ENCODE results near the gene LCP2.

Gene LCP2

GRCh38 chr5:170319301-170319700 lies 21.7 kb upstream of the LCP2 start (continued):
- no peak for TF ChIP-seq OSR1 (CRISPR knock-in tag; IDR thresholded peaks at IDR 0.05)
- TF ChIP-seq ZFP3 (CRISPR knock-in tag; IDR thresholded peaks at IDR 0.05): no peak
- TF ChIP-seq ZFP30 (CRISPR knock-in tag; IDR thresholded peaks at IDR 0.05): no peak
- TF ChIP-seq PPARA (CRISPR knock-in tag; IDR thresholded peaks at IDR 0.05; ENCODE audit: borderline replicate concordance): no peak

DNA sequence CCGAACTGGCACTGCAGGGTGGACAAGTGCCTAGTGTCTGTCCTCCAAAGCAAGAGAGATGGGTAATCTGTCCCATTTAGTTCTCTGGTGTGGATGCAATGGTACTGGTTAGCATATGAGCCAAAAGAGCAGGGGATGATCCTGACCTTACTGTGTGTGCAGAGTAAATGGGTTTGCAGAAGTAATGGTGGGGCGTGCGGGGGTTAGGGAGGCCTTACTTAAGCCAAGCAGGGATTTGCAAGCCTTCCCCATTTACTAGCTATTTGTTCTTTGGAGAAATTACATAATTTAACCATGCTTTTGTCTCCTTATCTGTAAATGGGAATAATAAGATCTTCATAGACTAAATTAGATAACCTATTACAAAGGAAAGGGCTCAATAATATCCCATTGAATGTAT lies 19.9 kb upstream of the LCP2 start:
- no peak for ATAC-seq
- TF ChIP-seq RARB (CRISPR knock-in tag; IDR thresholded peaks at IDR 0.05): no peak
- TF ChIP-seq, protein P1, sequence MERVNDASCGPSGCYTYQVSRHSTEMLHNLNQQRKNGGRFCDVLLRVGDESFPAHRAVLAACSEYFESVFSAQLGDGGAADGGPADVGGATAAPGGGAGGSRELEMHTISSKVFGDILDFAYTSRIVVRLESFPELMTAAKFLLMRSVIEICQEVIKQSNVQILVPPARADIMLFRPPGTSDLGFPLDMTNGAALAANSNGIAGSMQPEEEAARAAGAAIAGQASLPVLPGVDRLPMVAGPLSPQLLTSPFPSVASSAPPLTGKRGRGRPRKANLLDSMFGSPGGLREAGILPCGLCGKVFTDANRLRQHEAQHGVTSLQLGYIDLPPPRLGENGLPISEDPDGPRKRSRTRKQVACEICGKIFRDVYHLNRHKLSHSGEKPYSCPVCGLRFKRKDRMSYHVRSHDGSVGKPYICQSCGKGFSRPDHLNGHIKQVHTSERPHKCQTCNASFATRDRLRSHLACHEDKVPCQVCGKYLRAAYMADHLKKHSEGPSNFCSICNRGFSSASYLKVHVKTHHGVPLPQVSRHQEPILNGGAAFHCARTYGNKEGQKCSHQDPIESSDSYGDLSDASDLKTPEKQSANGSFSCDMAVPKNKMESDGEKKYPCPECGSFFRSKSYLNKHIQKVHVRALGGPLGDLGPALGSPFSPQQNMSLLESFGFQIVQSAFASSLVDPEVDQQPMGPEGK (CRISPR knock-in tag; IDR thresholded peaks at IDR 0.05; ENCODE audit: borderline replicate concordance): no peak
- no peak for TF ChIP-seq ESRRG (CRISPR knock-in tag; IDR thresholded peaks at IDR 0.05)
- TF ChIP-seq ZNF8 (CRISPR knock-in tag; IDR thresholded peaks at IDR 0.05): no peak
- no peak for TF ChIP-seq ZC3H10 (CRISPR knock-in tag; IDR thresholded peaks at IDR 0.05)
- TF ChIP-seq ZFP3 (CRISPR knock-in tag; IDR thresholded peaks at IDR 0.05): no peak
- TF ChIP-seq, protein P2, sequence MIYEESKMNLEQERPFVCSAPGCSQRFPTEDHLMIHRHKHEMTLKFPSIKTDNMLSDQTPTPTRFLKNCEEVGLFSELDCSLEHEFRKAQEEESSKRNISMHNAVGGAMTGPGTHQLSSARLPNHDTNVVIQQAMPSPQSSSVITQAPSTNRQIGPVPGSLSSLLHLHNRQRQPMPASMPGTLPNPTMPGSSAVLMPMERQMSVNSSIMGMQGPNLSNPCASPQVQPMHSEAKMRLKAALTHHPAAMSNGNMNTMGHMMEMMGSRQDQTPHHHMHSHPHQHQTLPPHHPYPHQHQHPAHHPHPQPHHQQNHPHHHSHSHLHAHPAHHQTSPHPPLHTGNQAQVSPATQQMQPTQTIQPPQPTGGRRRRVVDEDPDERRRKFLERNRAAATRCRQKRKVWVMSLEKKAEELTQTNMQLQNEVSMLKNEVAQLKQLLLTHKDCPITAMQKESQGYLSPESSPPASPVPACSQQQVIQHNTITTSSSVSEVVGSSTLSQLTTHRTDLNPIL (CRISPR knock-in tag; IDR thresholded peaks at IDR 0.05; ENCODE audit: low read depth): no peak
- TF ChIP-seq ARNTL (CRISPR knock-in tag; IDR thresholded peaks at IDR 0.05; ENCODE audit: borderline replicate concordance, low read depth): no peak
- no peak for TF ChIP-seq CSDC2 (CRISPR knock-in tag; IDR thresholded peaks at IDR 0.05)
- TF ChIP-seq PPARA (CRISPR knock-in tag; IDR thresholded peaks at IDR 0.05; ENCODE audit: borderline replicate concordance): no peak
- TF ChIP-seq, protein P3, sequence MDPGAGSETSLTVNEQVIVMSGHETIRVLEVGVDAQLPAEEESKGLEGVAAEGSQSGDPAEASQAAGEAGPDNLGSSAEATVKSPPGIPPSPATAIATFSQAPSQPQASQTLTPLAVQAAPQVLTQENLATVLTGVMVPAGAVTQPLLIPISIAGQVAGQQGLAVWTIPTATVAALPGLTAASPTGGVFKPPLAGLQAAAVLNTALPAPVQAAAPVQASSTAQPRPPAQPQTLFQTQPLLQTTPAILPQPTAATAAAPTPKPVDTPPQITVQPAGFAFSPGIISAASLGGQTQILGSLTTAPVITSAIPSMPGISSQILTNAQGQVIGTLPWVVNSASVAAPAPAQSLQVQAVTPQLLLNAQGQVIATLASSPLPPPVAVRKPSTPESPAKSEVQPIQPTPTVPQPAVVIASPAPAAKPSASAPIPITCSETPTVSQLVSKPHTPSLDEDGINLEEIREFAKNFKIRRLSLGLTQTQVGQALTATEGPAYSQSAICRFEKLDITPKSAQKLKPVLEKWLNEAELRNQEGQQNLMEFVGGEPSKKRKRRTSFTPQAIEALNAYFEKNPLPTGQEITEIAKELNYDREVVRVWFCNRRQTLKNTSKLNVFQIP (CRISPR knock-in tag; IDR thresholded peaks at IDR 0.05; ENCODE audit: borderline replicate concordance, low read depth): no peak
- no peak for TF ChIP-seq TCF4 (CRISPR knock-in tag; IDR thresholded peaks at IDR 0.05; ENCODE audit: borderline replicate concordance)
- no peak for TF ChIP-seq OSR1 (CRISPR knock-in tag; IDR thresholded peaks at IDR 0.05)
- TF ChIP-seq, protein P4, sequence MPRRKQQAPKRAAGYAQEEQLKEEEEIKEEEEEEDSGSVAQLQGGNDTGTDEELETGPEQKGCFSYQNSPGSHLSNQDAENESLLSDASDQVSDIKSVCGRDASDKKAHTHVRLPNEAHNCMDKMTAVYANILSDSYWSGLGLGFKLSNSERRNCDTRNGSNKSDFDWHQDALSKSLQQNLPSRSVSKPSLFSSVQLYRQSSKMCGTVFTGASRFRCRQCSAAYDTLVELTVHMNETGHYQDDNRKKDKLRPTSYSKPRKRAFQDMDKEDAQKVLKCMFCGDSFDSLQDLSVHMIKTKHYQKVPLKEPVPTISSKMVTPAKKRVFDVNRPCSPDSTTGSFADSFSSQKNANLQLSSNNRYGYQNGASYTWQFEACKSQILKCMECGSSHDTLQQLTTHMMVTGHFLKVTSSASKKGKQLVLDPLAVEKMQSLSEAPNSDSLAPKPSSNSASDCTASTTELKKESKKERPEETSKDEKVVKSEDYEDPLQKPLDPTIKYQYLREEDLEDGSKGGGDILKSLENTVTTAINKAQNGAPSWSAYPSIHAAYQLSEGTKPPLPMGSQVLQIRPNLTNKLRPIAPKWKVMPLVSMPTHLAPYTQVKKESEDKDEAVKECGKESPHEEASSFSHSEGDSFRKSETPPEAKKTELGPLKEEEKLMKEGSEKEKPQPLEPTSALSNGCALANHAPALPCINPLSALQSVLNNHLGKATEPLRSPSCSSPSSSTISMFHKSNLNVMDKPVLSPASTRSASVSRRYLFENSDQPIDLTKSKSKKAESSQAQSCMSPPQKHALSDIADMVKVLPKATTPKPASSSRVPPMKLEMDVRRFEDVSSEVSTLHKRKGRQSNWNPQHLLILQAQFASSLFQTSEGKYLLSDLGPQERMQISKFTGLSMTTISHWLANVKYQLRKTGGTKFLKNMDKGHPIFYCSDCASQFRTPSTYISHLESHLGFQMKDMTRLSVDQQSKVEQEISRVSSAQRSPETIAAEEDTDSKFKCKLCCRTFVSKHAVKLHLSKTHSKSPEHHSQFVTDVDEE (CRISPR knock-in tag; IDR thresholded peaks at IDR 0.05): no peak
- no peak for TF ChIP-seq GLIS3 (CRISPR knock-in tag; IDR thresholded peaks at IDR 0.05)

DNA sequence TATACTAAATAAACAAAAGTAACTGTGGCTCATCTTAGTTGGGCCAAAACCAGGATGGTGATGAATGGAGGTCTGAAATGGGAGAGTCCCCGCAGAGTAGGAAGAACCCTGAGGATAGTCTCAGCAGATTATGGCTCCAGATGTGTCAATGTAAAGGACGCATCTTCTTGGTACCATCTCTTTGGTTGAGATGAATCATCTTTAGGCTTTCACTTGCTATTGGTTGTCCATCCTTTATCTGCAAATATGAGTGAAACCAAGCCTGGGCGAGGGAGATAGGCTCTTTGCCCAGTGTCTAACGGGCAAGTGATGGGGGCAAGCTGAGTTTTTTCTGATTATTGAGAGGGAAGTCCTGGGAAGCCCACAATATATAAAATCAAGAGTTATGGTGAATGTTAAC lies 19.4 kb upstream of the LCP2 start:
- TF ChIP-seq ISL1 (CRISPR knock-in tag; IDR thresholded peaks at IDR 0.05): no peak
- no peak for TF ChIP-seq ZFP3 (CRISPR knock-in tag; IDR thresholded peaks at IDR 0.05)
- TF ChIP-seq TOX (CRISPR knock-in tag; IDR thresholded peaks at IDR 0.05; ENCODE audit: borderline replicate concordance): no peak
- TF ChIP-seq BACH2 (CRISPR knock-in tag; IDR thresholded peaks at IDR 0.05; ENCODE audit: borderline replicate concordance): no peak
- TF ChIP-seq OSR1 (CRISPR knock-in tag; IDR thresholded peaks at IDR 0.05): no peak
- TF ChIP-seq, protein P2 (CRISPR knock-in tag; IDR thresholded peaks at IDR 0.05; ENCODE audit: low read depth): no peak
- no peak for TF ChIP-seq GLIS3 (CRISPR knock-in tag; IDR thresholded peaks at IDR 0.05)
- TF ChIP-seq ARNTL (CRISPR knock-in tag; IDR thresholded peaks at IDR 0.05; ENCODE audit: borderline replicate concordance, low read depth): no peak
- no peak for TF ChIP-seq CSDC2 (CRISPR knock-in tag; IDR thresholded peaks at IDR 0.05)
- TF ChIP-seq, protein P3 (CRISPR knock-in tag; IDR thresholded peaks at IDR 0.05; ENCODE audit: borderline replicate concordance, low read depth): no peak
- no peak for TF ChIP-seq CSRNP3 (CRISPR knock-in tag; IDR thresholded peaks at IDR 0.05)
- TF ChIP-seq PPARA (CRISPR knock-in tag; IDR thresholded peaks at IDR 0.05; ENCODE audit: borderline replicate concordance): no peak
- no peak for TF ChIP-seq SNAI2 (CRISPR knock-in tag; IDR thresholded peaks at IDR 0.05)
- TF ChIP-seq ZNF70 (CRISPR knock-in tag; IDR thresholded peaks at IDR 0.05): no peak
- no peak for TF ChIP-seq TCF4 (CRISPR knock-in tag; IDR thresholded peaks at IDR 0.05; ENCODE audit: borderline replicate concordance)
- no peak for ATAC-seq

Data from SK-N-SH treated with all-trans-retinoic acid at 6 μM for 48 hours (cell line).